CD4-positive, CD25-positive, alpha-beta regulatory T cell (primary cell): ENCODE results near the gene CCL4. TPM values are rescaled to one million over a fixed set of nuclear protein-coding genes. Genes with fewer than 3 reads are reported as not detected.
"Not testable (repeated sequence)": the region's sequence is repeated elsewhere in the genome, so short reads cannot be mapped to it uniquely, and the experiment has no call there.

Experiments
- ATAC-seq, 2 donors: fragments of 150-1000 bp; cut with Tn5 transposase; one replicate each; pipeline ENCODE4 v1.10.0; 2021; ENCODE audit warnings: low read depth in 2 of 2, moderate number of reproducible peaks in 2 of 2, moderate library complexity in 1 of 2
- DNase-seq, 3 donors: peaks; one replicate each; pipeline versions ENCODE4 v3.0.0 to v3.0.0-alpha.2; 2012 to 2022; ENCODE audit warnings: mixed read lengths in 1 of 3
- H3K27ac ChIP-seq: one replicate; pipeline ENCODE4 v1.7.0; 2013; ENCODE audit warnings: mild to moderate bottlenecking, low read length; ENCODE audit not compliant: insufficient read depth, poor library complexity, severe bottlenecking
- H3K27me3 ChIP-seq: one replicate; pipeline ENCODE4 v1.7.0; 2013; ENCODE audit warnings: low read length; ENCODE audit not compliant: control insufficient read depth, insufficient read depth
- H3K36me3 ChIP-seq: one replicate; pipeline ENCODE4 v1.7.0; 2013; ENCODE audit warnings: mild to moderate bottlenecking, low read length, moderate library complexity; ENCODE audit not compliant: control insufficient read depth, insufficient read depth
- H3K4me1 ChIP-seq: 2 replicates; pipeline ENCODE4 v1.7.0; 2013; ENCODE audit warnings: mild to moderate bottlenecking, low read length; ENCODE audit not compliant: insufficient read depth, control insufficient read depth, poor library complexity, severe bottlenecking
- H3K4me3 ChIP-seq: one replicate; pipeline ENCODE4 v1.7.0; 2013; ENCODE audit warnings: low read depth, mild to moderate bottlenecking, low read length, moderate library complexity
- H3K9me3 ChIP-seq, 2 experiments: 1 replicate in 1 of 2; 2 replicates in 1 of 2; pipeline ENCODE4 v1.7.0; 2013; ENCODE audit warnings: low read length in 2 of 2, mild to moderate bottlenecking in 1 of 2, moderate library complexity in 1 of 2; ENCODE audit not compliant: control insufficient read depth in 2 of 2
- H3K27ac Mint-ChIP-seq, 3 donors: one replicate each; pipeline ENCODE4 v1.8.0; 2020 to 2022; ENCODE audit warnings: mild to moderate bottlenecking in 3 of 3, mixed read lengths in 3 of 3, moderate library complexity in 2 of 3
- H3K27me3 Mint-ChIP-seq: one replicate; pipeline ENCODE4 v1.8.0; 2022; ENCODE audit warnings: mild to moderate bottlenecking, mixed read lengths
- H3K36me3 Mint-ChIP-seq: one replicate; pipeline ENCODE4 v1.8.0; 2020; ENCODE audit warnings: mixed read lengths
- H3K4me1 Mint-ChIP-seq, 4 donors: one replicate each; pipeline ENCODE4 v1.8.0; 2020 to 2022; ENCODE audit warnings: mixed read lengths in 4 of 4, mild to moderate bottlenecking in 1 of 4
- H3K4me3 Mint-ChIP-seq, 4 donors: one replicate each; pipeline ENCODE4 v1.8.0; 2020 to 2022; ENCODE audit warnings: mild to moderate bottlenecking in 4 of 4, mixed read lengths in 4 of 4, moderate library complexity in 3 of 4
- H3K9me3 Mint-ChIP-seq, 7 donors: one replicate each; pipeline ENCODE4 v1.8.0; 2020 to 2022; ENCODE audit warnings: mixed read lengths in 7 of 7, mild to moderate bottlenecking in 3 of 7, moderate library complexity in 2 of 7
- polyA plus RNA-seq, 4 donors: library from polyadenylated mRNA; unstranded; fragments of 300-500 nt; fragmentation: Illumina TruSeq; gene quantifications; one replicate each; pipeline ENCODE4 v1.2.3, GENCODE V29; 2021
- total RNA-seq: library from RNA; stranded (reverse); gene quantifications from one replicate; pipeline ENCODE4 v1.2.3, GENCODE V29; 2022

The CCL4 gene
- total and polyA plus RNA-seq, 5 donors from 2014 or later = 0.49 to 1.2 (median 0.59) TPM; not detected in 2

DNA sequence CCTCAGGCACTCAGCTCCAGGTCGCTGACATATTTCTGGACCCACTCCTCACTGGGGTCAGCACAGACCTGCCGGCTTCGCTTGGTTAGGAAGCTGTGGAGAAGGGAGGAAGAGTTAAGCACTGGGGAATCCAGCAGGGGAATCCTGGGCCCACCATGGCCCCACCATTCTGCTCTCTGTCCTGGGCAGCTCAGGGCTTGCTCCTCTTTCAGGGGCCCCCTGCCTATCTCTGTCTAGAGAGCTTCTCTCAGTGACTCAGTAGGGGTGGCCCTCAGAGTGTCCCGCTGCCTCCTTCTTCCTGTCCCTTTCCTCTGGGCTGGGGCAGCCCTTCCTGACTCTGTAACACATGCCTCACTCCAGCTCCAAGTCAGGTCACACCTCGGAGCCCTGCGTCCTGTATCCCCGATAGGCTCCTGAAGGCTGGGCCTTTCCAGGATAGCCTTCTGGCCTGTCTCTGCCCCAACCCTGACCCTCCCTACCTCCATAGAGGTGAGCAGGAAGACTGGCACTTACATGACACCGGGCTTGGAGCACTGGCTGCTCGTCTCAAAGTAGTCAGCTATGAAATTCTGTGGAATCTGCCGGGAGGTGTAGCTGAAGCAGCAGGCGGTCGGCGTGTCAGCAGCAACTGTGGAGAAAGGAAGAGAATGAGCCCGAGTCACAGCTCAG, 14.8 kb upstream of the CCL4 start:
- no peak for DNase-seq
- Mint-ChIP-seq H3K27ac (no peak overlapping the region), H3K4me1 (peaks cover 0 to under 1% (median 0%) of the 10 kb centered on the region in 4 donors)

DNA sequence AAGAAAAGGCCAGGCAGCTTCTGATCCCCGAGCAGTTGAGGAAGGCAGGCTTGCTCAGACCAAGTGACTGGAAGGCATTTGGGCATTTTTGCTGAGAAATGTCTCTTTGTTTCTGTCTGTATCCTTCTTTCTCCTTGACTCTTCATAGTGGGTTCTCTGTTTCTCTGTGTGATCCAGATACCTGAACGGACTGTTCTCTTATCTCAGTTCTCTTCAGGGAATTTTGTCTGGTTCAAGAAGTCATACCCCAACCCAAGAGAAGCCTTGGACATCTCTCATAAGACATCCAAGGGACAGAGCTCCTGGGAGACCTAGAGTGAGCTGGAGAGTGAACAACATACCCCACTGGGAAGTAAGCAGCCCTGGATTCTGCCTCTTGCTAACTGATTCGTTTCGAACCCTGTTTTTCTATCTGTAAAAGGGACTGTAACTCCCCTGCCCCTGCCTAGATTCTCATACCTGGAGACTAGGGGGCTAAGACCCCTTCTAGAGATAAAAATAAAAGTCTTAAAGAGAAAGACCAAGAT, 14.2 kb upstream of the CCL4 start:
- Mint-ChIP-seq H3K27ac (no peak overlapping the region), H3K27me3 (peaks cover 6% of the 10 kb centered on the region), H3K4me3 (no peak overlapping the region), H3K36me3 (no peaks in the 10 kb centered on the region), H3K4me1 (no peaks in the 10 kb centered on the region), H3K9me3 (peaks cover 0 to 1% (median 0%) of the 10 kb centered on the region in 7 donors)
- no peaks in the 10 kb centered on the region for H3K4me1 ChIP-seq
- no peaks in the 10 kb centered on the region for H3K9me3 ChIP-seq
- H3K4me3 ChIP-seq = no peak overlapping the region
- DNase-seq (no peak), ATAC-seq (no peak)
- no peak overlapping the region for H3K27ac ChIP-seq
- H3K27me3 ChIP-seq = no peaks in the 10 kb centered on the region
- no peaks in the 10 kb centered on the region for H3K36me3 ChIP-seq

More for the DNA sequence above, 14.8 kb upstream of the CCL4 start:
- Histone ChIP-seq H3K9me3 (no peaks in the 10 kb centered on the region), H3K36me3 (no peaks in the 10 kb centered on the region), H3K27me3 (no peaks in the 10 kb centered on the region), H3K4me3 (no peak overlapping the region), H3K4me1 (no peaks in the 10 kb centered on the region), H3K27ac (no peak overlapping the region)
- Mint-ChIP-seq H3K36me3 (no peaks in the 10 kb centered on the region), H3K4me3 (no peak overlapping the region), H3K27me3 (peaks cover 7% of the 10 kb centered on the region), H3K9me3 (no peaks in the 10 kb centered on the region)
- no peak for ATAC-seq

- ATAC-seq = peak; percentile 56 to 63
- Histone ChIP-seq H3K4me1 (no peaks in the 10 kb centered on the region), H3K4me3 (no peak within 1 kb of the TSS), H3K27me3 (no peaks in the 10 kb centered on the region), H3K9me3 (no peaks in the 10 kb centered on the region), H3K27ac (no peak within 1 kb of the TSS), H3K36me3 (no peaks in the 10 kb centered on the region)
- H3K9me3 Mint-ChIP-seq = peaks cover 0 to 1% (median 0%) of the 10 kb centered on the region in 7 donors
- H3K4me1 Mint-ChIP-seq = no peaks in the 10 kb centered on the region
- no peak within 1 kb of the TSS for H3K27ac Mint-ChIP-seq
- H3K36me3 Mint-ChIP-seq = no peaks in the 10 kb centered on the region
- peaks cover under 1% of the 10 kb centered on the region for H3K27me3 Mint-ChIP-seq
- peak in 1 of 3 donors; percentile 15 for DNase-seq
- no peak within 1 kb of the TSS for H3K4me3 Mint-ChIP-seq
Observed at GRCh38 chr17:36089888-36090836, 13.5 kb upstream of the CCL4 start, which contains the start of gene CCL3. TSS of gene CCL3 (minus strand) at chr17:36090143. CDS start at chr17:36090058, 85 bp downstream.

- H3K27me3 ChIP-seq = no peaks in the 10 kb centered on the region
- H3K27ac Mint-ChIP-seq = no peak overlapping the region
- no peaks in the 10 kb centered on the region for H3K36me3 Mint-ChIP-seq
- H3K9me3 Mint-ChIP-seq = peaks cover 0 to 1% (median 0%) of the 10 kb centered on the region in 7 donors
- no peaks in the 10 kb centered on the region for H3K27me3 Mint-ChIP-seq
- H3K27ac ChIP-seq = no peak overlapping the region
- no peaks in the 10 kb centered on the region for H3K4me1 Mint-ChIP-seq
- H3K9me3 ChIP-seq = no peaks in the 10 kb centered on the region
- no peak overlapping the region for H3K4me3 Mint-ChIP-seq
- no peaks in the 10 kb centered on the region for H3K36me3 ChIP-seq
- no peak overlapping the region for H3K4me3 ChIP-seq
- H3K4me1 ChIP-seq = no peaks in the 10 kb centered on the region
- ATAC-seq (no peak), DNase-seq (peak in 1 of 3 donors; percentile 21)
Observed at GRCh38 chr17:36092230-36092629, 11.4 kb upstream of the CCL4 start.

DNA sequence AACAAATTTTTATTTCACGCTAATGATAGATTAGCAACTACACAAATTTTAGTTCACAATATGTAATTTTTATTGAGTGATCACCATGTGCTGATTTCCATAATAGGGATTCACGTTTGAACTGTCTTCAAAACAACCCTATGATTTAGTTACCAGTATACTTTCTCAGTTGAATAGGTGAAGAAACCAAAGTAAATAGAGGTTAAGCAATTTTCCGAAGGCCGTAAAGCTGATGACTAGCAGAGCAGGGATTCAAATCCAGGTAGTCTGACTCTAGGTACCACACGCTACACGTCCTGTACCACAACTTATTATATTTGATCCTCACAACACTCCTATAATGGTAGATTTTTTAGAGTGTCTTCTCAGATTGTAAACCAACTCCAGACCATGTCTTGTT, 10.9 kb upstream of the CCL4 start:
- ATAC-seq = not testable (repeated sequence)

DNA sequence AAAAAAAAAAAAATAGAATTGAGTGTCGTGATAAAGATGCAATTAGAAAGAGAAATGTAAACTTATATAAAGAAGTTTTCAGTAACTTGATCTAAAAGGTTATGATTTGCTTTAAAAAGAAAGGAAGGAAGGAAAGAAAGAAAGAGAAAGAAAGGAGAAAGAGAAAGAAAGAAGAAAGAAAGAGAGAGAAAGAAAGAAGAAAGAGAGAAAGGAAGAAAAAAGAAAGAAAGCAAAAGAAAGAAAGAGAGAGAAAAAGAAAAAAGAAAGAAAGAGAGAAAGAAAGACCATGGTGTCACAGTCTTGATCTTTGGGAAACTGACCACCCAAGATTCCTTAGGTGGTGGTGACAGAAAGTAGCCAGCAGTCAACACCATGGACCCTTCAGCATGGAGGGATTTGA, 9.4 kb upstream of the CCL4 start:
- Mint-ChIP-seq H3K9me3 (peaks cover 0 to 2% (median 0%) of the 10 kb centered on the region in 7 donors), H3K27ac (peak overlapping the region in 1 of 3 donors; percentile 0), H3K4me3 (no peak overlapping the region), H3K27me3 (peaks cover 3% of the 10 kb centered on the region), H3K36me3 (no peaks in the 10 kb centered on the region), H3K4me1 (no peaks in the 10 kb centered on the region)
- ATAC-seq = no peak
- no peaks in the 10 kb centered on the region for H3K4me1 ChIP-seq
- no peaks in the 10 kb centered on the region for H3K9me3 ChIP-seq
- H3K4me3 ChIP-seq = no peak overlapping the region
- DNase-seq = no peak
- no peaks in the 10 kb centered on the region for H3K27me3 ChIP-seq
- no peaks in the 10 kb centered on the region for H3K36me3 ChIP-seq
- no peak overlapping the region for H3K27ac ChIP-seq

More for the DNA sequence above, 10.9 kb upstream of the CCL4 start:
- not testable (repeated sequence) for H3K27ac ChIP-seq, H3K4me3 Mint-ChIP-seq, DNase-seq, H3K9me3 ChIP-seq, H3K36me3 ChIP-seq, H3K27me3 Mint-ChIP-seq, H3K27ac Mint-ChIP-seq, H3K9me3 Mint-ChIP-seq, H3K4me1 ChIP-seq, H3K36me3 Mint-ChIP-seq, H3K4me1 Mint-ChIP-seq, H3K27me3 ChIP-seq, H3K4me3 ChIP-seq

- ATAC-seq (no peak), DNase-seq (no peak)
- H3K27me3 Mint-ChIP-seq = peaks cover 8% of the 10 kb centered on the region
- H3K4me3 Mint-ChIP-seq = no peak overlapping the region
- Histone ChIP-seq H3K9me3 (no peaks in the 10 kb centered on the region), H3K27me3 (no peaks in the 10 kb centered on the region), H3K4me1 (no peaks in the 10 kb centered on the region), H3K36me3 (no peaks in the 10 kb centered on the region), H3K4me3 (no peak overlapping the region), H3K27ac (no peak overlapping the region)
- H3K9me3 Mint-ChIP-seq = peaks cover 0 to 2% (median 0%) of the 10 kb centered on the region in 7 donors
- H3K4me1 Mint-ChIP-seq = no peaks in the 10 kb centered on the region
- H3K36me3 Mint-ChIP-seq = no peaks in the 10 kb centered on the region
- no peak overlapping the region for H3K27ac Mint-ChIP-seq
Observed at GRCh38 chr17:36094746-36095145, 8.9 kb upstream of the CCL4 start.
